Kidney epithelial cell (primary cell): ENCODE results near the gene CENPL. TPM values are rescaled to one million over a fixed set of nuclear protein-coding genes. Genes with fewer than 3 reads are reported as not detected.
A peak's percentile ranks its signal among the peaks of the same experiment; 100 is the strongest.

Source experiments
- DNase-seq: peaks from one replicate; pipeline ENCODE4 v3.0.0-alpha.2; 2010; ENCODE audit warnings: low read depth
- H3K27me3 ChIP-seq: 2 replicates; pipeline ENCODE4 v1.6.0; 2011; ENCODE audit warnings: low read length; ENCODE audit not compliant: control insufficient read depth, insufficient read depth
- H3K36me3 ChIP-seq: 2 replicates; pipeline ENCODE4 v1.5.1; 2011; ENCODE audit warnings: low read length; ENCODE audit not compliant: control insufficient read depth, insufficient read depth
- H3K4me3 ChIP-seq: 2 replicates; pipeline ENCODE4 v1.5.1; 2011; ENCODE audit warnings: low read depth, mild to moderate bottlenecking, control low read depth, low read length
- CTCF ChIP-seq: IDR thresholded peaks from 2 replicates; pipeline ENCODE4 v1.5.1; 2011; ENCODE audit warnings: mild to moderate bottlenecking, moderate library complexity, low read length, control low read depth, inconsistent platforms; ENCODE audit not compliant: insufficient read depth, poor library complexity, severe bottlenecking
- total RNA-seq: library from RNA; depleted of rRNA; stranded (reverse); fragments of >200 nt; gene quantifications from 2 replicates; pipeline ENCODE4 v1.2.3, GENCODE V29; 2015

The CENPL gene
- total RNA-seq, 1 donor from 2014 or later: 6.6 TPM

DNA sequence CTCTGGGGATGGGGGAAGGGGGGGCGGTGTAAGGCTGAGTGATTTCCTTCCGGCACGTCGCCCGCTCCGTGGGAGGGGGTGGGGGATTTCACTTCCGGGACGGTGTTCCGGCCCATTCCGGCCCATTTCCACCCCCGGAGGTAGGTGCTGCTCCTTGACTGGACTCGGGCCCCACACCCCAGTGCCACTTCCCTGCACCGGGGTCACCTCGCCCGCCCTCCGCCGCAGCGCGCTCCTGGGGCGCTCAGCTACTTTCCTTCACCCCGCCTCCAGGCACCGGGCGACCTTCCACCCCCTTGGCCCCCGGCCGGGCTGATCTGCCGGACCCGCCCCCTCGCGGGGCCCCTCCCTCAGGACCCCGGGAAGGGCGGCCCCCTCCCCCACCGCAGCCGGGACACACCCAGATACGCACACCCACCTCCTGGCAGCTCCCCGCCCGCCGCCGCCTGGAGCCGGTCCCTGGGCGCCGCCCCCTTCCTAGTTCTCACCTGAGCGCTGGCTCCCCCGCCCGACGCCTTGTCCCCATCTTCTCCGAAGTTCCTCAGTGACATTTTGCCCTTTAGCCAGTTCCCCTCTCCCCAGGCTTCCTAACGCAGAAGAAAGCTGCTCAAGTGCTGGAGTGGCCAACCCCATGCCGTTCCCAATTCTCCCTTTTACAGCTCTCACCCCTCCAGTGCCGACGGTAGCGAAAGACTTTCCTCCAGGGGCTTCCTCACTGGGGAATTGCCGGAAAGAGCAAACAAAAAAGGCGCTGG, 43.8 kb upstream of the CENPL start, which contains the start of gene ZBTB37:
ZBTB37 (plus strand) TSS at position 115 of the 755 bp plus-strand sequence. CDS start 1,846 bp downstream, outside the sequence.
- no peaks in the 10 kb centered on the region for H3K27me3 ChIP-seq
- peak within 1 kb of the TSS; percentile 75 for H3K4me3 ChIP-seq
- TF ChIP-seq CTCF: no peak
- peak; percentile 21 for DNase-seq
- H3K36me3 ChIP-seq: peaks cover 6% of the 10 kb centered on the region

- peak; percentile 97 for DNase-seq
- no peaks in the 10 kb centered on the region for H3K27me3 ChIP-seq
- H3K36me3 ChIP-seq: peaks cover 6% of the 10 kb centered on the region
- H3K4me3 ChIP-seq: peak within 1 kb of the TSS; percentile 75
- TF ChIP-seq CTCF: no peak
These were observed 43.1 kb upstream of the CENPL start, which contains the start of gene GAS5 for GRCh38 chr1:173867753-173868265. TSS of gene GAS5 (minus strand) at chr1:173867989.

- TF ChIP-seq CTCF: no peak
- peaks cover 6% of the 10 kb centered on the region for H3K36me3 ChIP-seq
- no peaks in the 10 kb centered on the region for H3K27me3 ChIP-seq
- peak; percentile 4 for DNase-seq
- H3K4me3 ChIP-seq: peak overlapping the region; percentile 75
These were observed 42.6 kb upstream of the CENPL start for GRCh38 chr1:173867141-173867752.

GRCh38 chr1:173866413-173867115, 41.9 kb upstream of the CENPL start:
- TF ChIP-seq CTCF: no peak
- peaks cover 6% of the 10 kb centered on the region for H3K36me3 ChIP-seq

GRCh38 chr1:173865468-173866164, 40.9 kb upstream of the CENPL start:
- Histone ChIP-seq H3K27me3 (no peaks in the 10 kb centered on the region), H3K36me3 (peaks cover 3% of the 10 kb centered on the region), H3K4me3 (peak overlapping the region; percentile 75)
- no peak for DNase-seq
- no peak for TF ChIP-seq CTCF

More at GRCh38 chr1:173866413-173867115, 41.9 kb upstream of the CENPL start:
- H3K4me3 ChIP-seq: peak overlapping the region; percentile 75
- no peaks in the 10 kb centered on the region for H3K27me3 ChIP-seq
- DNase-seq: no peak
